K562 (cell line): ENCODE measurements around the gene PRKCE. TPM values are rescaled to one million over a fixed set of nuclear protein-coding genes. Genes with fewer than 3 reads are reported as not detected.

Experiments
- ATAC-seq: fragments of 200-7000 bp; cut with Tn5 transposase; 3 replicates; pipeline ENCODE4 v1.9.1; 2020; ENCODE audit warnings: moderate library complexity
- BruUV-seq: library from RNA; stranded (reverse); fragments of 400-500 nt; replicated peaks from 2 replicates; lab custom pipeline; 2021; lab: Mats Ljungman, UMichigan
- CTCF ChIA-PET: fragments of 300-600 bp; formaldehyde crosslinking; extraction: SDS; loops from one replicate; lab custom pipeline; 2021; ENCODE audit warnings: low intra/inter-chr PET ratio; lab: Yijun Ruan, JAX
- POLR2A ChIA-PET: fragments of 300-600, 350-650 bp; sonication (Branson Sonifier 250); formaldehyde crosslinking; extraction: SDS; loops from one replicate; lab custom pipeline; 2021; ENCODE audit warnings: antibody characterized with exemption, inconsistent platforms; lab: Yijun Ruan, JAX
- DNase-seq, 4 experiments: peaks; one replicate each; pipeline versions ENCODE4 v3.0.0 to v3.0.0-alpha.2; 2011 to 2018; ENCODE audit warnings: low spot score in 3 of 4, mixed read lengths in 3 of 4; ENCODE audit errors: extremely low read depth in 1 of 4
- FAIRE-seq: peaks from 2 replicates; lab custom pipeline; 2011; peaks lifted over from hg19 to GRCh38; lab: Jason Lieb, UNC
- H2AFZ ChIP-seq: 2 replicates; pipeline ENCODE4 v1.6.0; 2011; ENCODE audit warnings: low read depth, low read length, control low read depth, inconsistent platforms
- H3K27ac ChIP-seq: fragments of 200-600 bp; 3 replicates; pipeline ENCODE4 v1.8.0; 2011; ENCODE audit warnings: low read depth, mild to moderate bottlenecking, control low read depth, inconsistent platforms, low read length, moderate library complexity, mixed read lengths; ENCODE audit errors: extremely low read depth
- H3K27me3 ChIP-seq, 2 experiments: fragments of 300-600 bp in 1 of 2; 2 replicates in 1 of 2; 3 replicates in 1 of 2; pipeline versions ENCODE4 v1.6.0 to v1.8.0; 2011; ENCODE audit warnings: inconsistent platforms in 2 of 2, low read length in 2 of 2, mild to moderate bottlenecking in 1 of 2, mixed read lengths in 1 of 2, moderate library complexity in 1 of 2; ENCODE audit not compliant: control insufficient read depth in 2 of 2, insufficient read depth in 2 of 2
- H3K36me3 ChIP-seq: fragments of 300-600 bp; 3 replicates; pipeline ENCODE4 v1.8.0; 2011; ENCODE audit warnings: mild to moderate bottlenecking, low read length, inconsistent platforms; ENCODE audit not compliant: control insufficient read depth, insufficient read depth
- H3K4me1 ChIP-seq, 2 experiments: fragments of 200-600 bp in 1 of 2; replicated peaks in 1 of 2; 2 replicates in 1 of 2; 3 replicates in 1 of 2; pipeline versions ENCODE4 v1.5.1 to v1.8.0; 2011; ENCODE audit warnings: inconsistent platforms in 2 of 2, low read length in 2 of 2, mild to moderate bottlenecking in 1 of 2, mixed read lengths in 1 of 2, moderate library complexity in 1 of 2; ENCODE audit not compliant: control insufficient read depth in 2 of 2, insufficient read depth in 2 of 2
- H3K4me2 ChIP-seq: 2 replicates; pipeline ENCODE4 v1.6.1; 2011; ENCODE audit warnings: low read length, control low read depth, inconsistent platforms, mixed read lengths; ENCODE audit not compliant: insufficient read depth
- H3K4me3 ChIP-seq: fragments of 200-600 bp; sonication (generic), shearing (Covaris generic); 2 replicates; pipeline ENCODE4 v1.5.1; 2016; ENCODE audit warnings: control low read depth, inconsistent platforms
- H3K79me2 ChIP-seq: fragments of 200-600 bp; 3 replicates; pipeline ENCODE4 v1.8.0; 2011; ENCODE audit warnings: low read length, inconsistent platforms; ENCODE audit not compliant: control insufficient read depth, insufficient read depth
- H3K9ac ChIP-seq, 2 experiments: 2 replicates each; pipeline versions ENCODE4 v1.6.0 to v1.6.1; 2011; ENCODE audit warnings: low read depth in 2 of 2, low read length in 2 of 2, control low read depth in 1 of 2, inconsistent platforms in 1 of 2, mild to moderate bottlenecking in 1 of 2, mixed read lengths in 1 of 2; ENCODE audit not compliant: insufficient read depth in 1 of 2
- H3K9me1 ChIP-seq: one replicate; pipeline ENCODE4 v1.6.0; 2011; ENCODE audit warnings: inconsistent platforms, mild to moderate bottlenecking, low read length, moderate library complexity; ENCODE audit not compliant: control insufficient read depth, insufficient read depth
- H3K9me3 ChIP-seq: replicated peaks from 2 replicates; pipeline ENCODE4 v1.5.1; 2011; ENCODE audit warnings: low read depth, low read length, inconsistent platforms; ENCODE audit not compliant: control insufficient read depth, insufficient read depth
- H4K20me1 ChIP-seq: replicated peaks from 2 replicates; pipeline ENCODE4 v1.6.1; 2011; ENCODE audit warnings: low read length, inconsistent platforms, mixed read lengths; ENCODE audit not compliant: control insufficient read depth, insufficient read depth
- CBFB ChIP-seq: sonication (generic); formaldehyde crosslinking; IDR thresholded peaks from 2 replicates; pipeline ENCODE4 v1.4.0; 2020; ENCODE audit warnings: mild to moderate bottlenecking, missing genetic modification reagents
- ELK3 ChIP-seq: fragments of 450-650 bp; formaldehyde crosslinking; IDR thresholded peaks from 2 replicates; pipeline ENCODE4 v1.4.0; 2020; ENCODE audit warnings: mild to moderate bottlenecking
- HDAC2 ChIP-seq: fragments of 450-650 bp; IDR thresholded peaks from 2 replicates; pipeline ENCODE4 v1.6.1; 2016; ENCODE audit warnings: mild to moderate bottlenecking
- ZC3H8 ChIP-seq: fragments of 450-650 bp; IDR thresholded peaks from 2 replicates; pipeline ENCODE4 v1.6.1; 2017
- ZKSCAN3 ChIP-seq: fragments of 250-450 bp; sonication (Bioruptor Pico); IDR thresholded peaks from 2 replicates; pipeline ENCODE4 v1.4.0; 2020
- ZNF316 ChIP-seq: fragments of 450-650 bp; IDR thresholded peaks from 2 replicates; pipeline ENCODE4 v1.6.1; 2016
- WGBS: fragments of 100-300 bp; shearing (Covaris generic); methylation state at CpG from one replicate; pipeline ENCODE4 v1.1.6; 2016; ENCODE audit warnings: low coverage, mixed read lengths; ENCODE audit not compliant: insufficient coverage; ENCODE audit errors: missing lambda C conversion rate; 5-methylcytosine and 5-hydroxymethylcytosine counted together
- in situ Hi-C: fragments of 300-500 bp; cut with MboI; formaldehyde crosslinking; loops from 4 replicates; pipeline ENCODE4 v1.15.0; 2018; ENCODE audit warnings: inconsistent platforms, mixed read lengths
- intact Hi-C: fragments of 100-400 bp; cut with micrococcal nuclease; formaldehyde crosslinking; loops from 2 replicates; pipeline ENCODE4 v1.14.2; 2022
- polyA plus RNA-seq, 8 experiments: library from polyadenylated mRNA; depleted of rRNA in 4 of 8; stranded (reverse) in 5 of 8; unstranded in 3 of 8; fragments of >200 nt; fragmentation: Nextera tagmentation in 2 of 8; fragmentation: Illumina TruSeq in 1 of 8; extraction: Ambion mirVana in 2 of 8; extraction: Trizol in 1 of 8; gene quantifications; 2 replicates each; pipeline versions ENCODE4 v1.2.1 to v1.2.3, GENCODE V29; 2011 to 2014; ENCODE audit warnings: inconsistent platforms in 1 of 8, missing spikeins in 1 of 8
- total RNA-seq, 7 experiments: library from RNA; depleted of rRNA in 6 of 7; stranded (reverse); fragments of >200 nt in 6 of 7; fragmentation: Illumina TruSeq in 2 of 7; extraction: Trizol in 2 of 7; gene quantifications; 2 replicates each; pipeline versions ENCODE4 v1.2.1 to v1.2.3, GENCODE V29; 2011 to 2021; ENCODE audit warnings: low replicate concordance in 1 of 7
- TF ChIP-seq, protein P1 (sequence below): fragments of 200-800 bp; sonication (Bioruptor generic); IDR thresholded peaks from 2 replicates; pipeline ENCODE4 v1.6.1; 2017; ENCODE audit warnings: missing genetic modification characterization, missing compliant biosample characterization

Gene PRKCE
- total and polyA plus RNA-seq, 9 of the 15 experiments (the other 6 are each of a cell fraction or from before 2014, with no cell fraction given) = 0.06 to 1.0 (median 0.22) TPM; not detected in 1

- DNase-seq (no peak), ATAC-seq (no peak), FAIRE-seq (no peak)
- ChIA-PET CTCF (no interaction called here), POLR2A (interaction anchor here (0.7 kb wide), 1 partner anchor 18 kb away, joined by 3 read pairs; no protein-coding TSS in a partner anchor)
- intact Hi-C loops (no loop called here), in situ Hi-C loops (no loop called here)
- Histone ChIP-seq H3K9me3 (no peaks in the 10 kb centered on the region), H3K9ac (no peak overlapping the region), H2AFZ (no peak overlapping the region), H3K79me2 (no peaks in the 10 kb centered on the region), H3K4me3 (no peak overlapping the region), H3K36me3 (no peaks in the 10 kb centered on the region), H3K4me1 (no peaks in the 10 kb centered on the region), H3K27ac (no peak overlapping the region), H3K27me3 (peaks cover 20 to 27% of the 10 kb centered on the region in 2 experiments), H4K20me1 (no peaks in the 10 kb centered on the region), H3K9me1 (no peaks in the 10 kb centered on the region), H3K4me2 (no peak overlapping the region)
- no TSS peak for BruUV-seq
- 7% methylated on average over 4 of the region's 4 CpGs for WGBS
- TF ChIP-seq CBFB (no peak), ZC3H8 (no peak), ZNF316 (no peak), ELK3 (CRISPR knock-in tag) (no peak), ZKSCAN3 (CRISPR knock-in tag) (no peak), HDAC2 (no peak)
- TF ChIP-seq, protein P1, sequence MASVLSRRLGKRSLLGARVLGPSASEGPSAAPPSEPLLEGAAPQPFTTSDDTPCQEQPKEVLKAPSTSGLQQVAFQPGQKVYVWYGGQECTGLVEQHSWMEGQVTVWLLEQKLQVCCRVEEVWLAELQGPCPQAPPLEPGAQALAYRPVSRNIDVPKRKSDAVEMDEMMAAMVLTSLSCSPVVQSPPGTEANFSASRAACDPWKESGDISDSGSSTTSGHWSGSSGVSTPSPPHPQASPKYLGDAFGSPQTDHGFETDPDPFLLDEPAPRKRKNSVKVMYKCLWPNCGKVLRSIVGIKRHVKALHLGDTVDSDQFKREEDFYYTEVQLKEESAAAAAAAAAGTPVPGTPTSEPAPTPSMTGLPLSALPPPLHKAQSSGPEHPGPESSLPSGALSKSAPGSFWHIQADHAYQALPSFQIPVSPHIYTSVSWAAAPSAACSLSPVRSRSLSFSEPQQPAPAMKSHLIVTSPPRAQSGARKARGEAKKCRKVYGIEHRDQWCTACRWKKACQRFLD (CRISPR knock-in tag) = no peak
Measured at GRCh38 chr2:46079985-46080560, 428.6 kb downstream of the PRKCE start.
